ENCODE measurements around the gene BAD.

Gene BAD

GRCh38 chr11:64296830-64297698, 12.6 kb upstream of the BAD start:
- H3K4me3 ChIP-seq (ENCODE audit: low read depth, low read length) = no peak overlapping the region
- TF ChIP-seq MAX (IDR thresholded peaks at IDR 0.05; ENCODE audit: low read depth, low read length) = no peak
- DNase-seq (ENCODE audit: low read depth) = no peak

DNA sequence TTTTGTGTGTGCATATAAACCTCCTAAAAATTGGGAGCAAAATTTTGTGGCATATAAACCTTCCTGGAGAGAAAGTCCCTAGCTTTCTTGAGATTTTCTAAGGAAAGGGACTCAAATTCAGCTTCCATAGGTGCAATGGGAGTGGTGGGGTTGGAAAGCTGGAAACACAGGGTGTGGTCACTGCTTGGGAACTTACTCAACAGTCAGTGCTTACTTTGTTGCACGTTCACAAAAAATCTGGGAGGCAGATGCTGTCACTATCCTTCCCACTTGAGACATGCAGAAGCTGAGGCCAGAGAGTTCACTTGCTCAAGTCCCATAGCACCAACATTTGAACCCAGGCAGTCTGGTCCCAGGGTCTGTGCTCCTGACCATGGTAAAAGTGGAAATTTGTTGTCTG, 11.8 kb upstream of the BAD start:
- no peak overlapping the region for H3K4me3 ChIP-seq (ENCODE audit: low read depth, low read length)
- TF ChIP-seq CTCF (IDR thresholded peaks at IDR 0.05; ENCODE audit: low read depth, low read length) = no peak
- TF ChIP-seq POLR2A (IDR thresholded peaks at IDR 0.05; ENCODE audit: extremely low read depth, insufficient read length) = no peak
- DNase-seq (ENCODE audit: low read depth) = no peak

DNA sequence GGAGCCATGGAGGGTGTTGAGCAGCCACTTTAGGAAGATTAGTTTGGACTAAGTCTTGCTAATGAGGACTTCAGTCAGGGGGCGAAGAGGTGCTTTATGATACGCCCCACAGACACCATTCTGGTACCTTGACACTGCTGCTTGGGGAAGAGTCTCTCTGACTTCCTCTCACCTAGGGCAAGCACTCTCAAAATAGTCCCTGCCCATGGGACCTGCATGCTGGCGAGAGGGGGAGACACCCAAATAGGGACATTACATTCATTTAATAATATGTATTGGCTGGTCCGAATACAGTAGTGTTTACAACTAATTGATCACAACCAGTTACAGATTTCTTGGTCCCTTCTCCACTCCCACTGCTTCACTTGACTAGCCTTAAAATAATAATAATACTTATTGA, 11.3 kb upstream of the BAD start:
- H3K4me3 ChIP-seq (ENCODE audit: low read depth, low read length) = no peak overlapping the region
- TF ChIP-seq POLR2A (IDR thresholded peaks at IDR 0.05; ENCODE audit: extremely low read depth, insufficient read length) (no peak), MAX (IDR thresholded peaks at IDR 0.05; ENCODE audit: low read depth, low read length) (no peak), CTCF (IDR thresholded peaks at IDR 0.05; ENCODE audit: low read depth, low read length) (no peak), MYC (IDR thresholded peaks at IDR 0.05; ENCODE audit: low read depth, low read length) (no peak)
- no peak for DNase-seq (ENCODE audit: low read depth)

GRCh38 chr11:64294774-64295173, 10.3 kb upstream of the BAD start:
- H3K4me3 ChIP-seq (ENCODE audit: low read depth, low read length) = no peak overlapping the region
- DNase-seq (ENCODE audit: low read depth) = no peak
- TF ChIP-seq POLR2A (IDR thresholded peaks at IDR 0.05; ENCODE audit: extremely low read depth, insufficient read length) = no peak
- no peak for TF ChIP-seq MAX (IDR thresholded peaks at IDR 0.05; ENCODE audit: low read depth, low read length)
- TF ChIP-seq CTCF (IDR thresholded peaks at IDR 0.05; ENCODE audit: low read depth, low read length) = no peak
- TF ChIP-seq MYC (IDR thresholded peaks at IDR 0.05; ENCODE audit: low read depth, low read length) = no peak

DNA sequence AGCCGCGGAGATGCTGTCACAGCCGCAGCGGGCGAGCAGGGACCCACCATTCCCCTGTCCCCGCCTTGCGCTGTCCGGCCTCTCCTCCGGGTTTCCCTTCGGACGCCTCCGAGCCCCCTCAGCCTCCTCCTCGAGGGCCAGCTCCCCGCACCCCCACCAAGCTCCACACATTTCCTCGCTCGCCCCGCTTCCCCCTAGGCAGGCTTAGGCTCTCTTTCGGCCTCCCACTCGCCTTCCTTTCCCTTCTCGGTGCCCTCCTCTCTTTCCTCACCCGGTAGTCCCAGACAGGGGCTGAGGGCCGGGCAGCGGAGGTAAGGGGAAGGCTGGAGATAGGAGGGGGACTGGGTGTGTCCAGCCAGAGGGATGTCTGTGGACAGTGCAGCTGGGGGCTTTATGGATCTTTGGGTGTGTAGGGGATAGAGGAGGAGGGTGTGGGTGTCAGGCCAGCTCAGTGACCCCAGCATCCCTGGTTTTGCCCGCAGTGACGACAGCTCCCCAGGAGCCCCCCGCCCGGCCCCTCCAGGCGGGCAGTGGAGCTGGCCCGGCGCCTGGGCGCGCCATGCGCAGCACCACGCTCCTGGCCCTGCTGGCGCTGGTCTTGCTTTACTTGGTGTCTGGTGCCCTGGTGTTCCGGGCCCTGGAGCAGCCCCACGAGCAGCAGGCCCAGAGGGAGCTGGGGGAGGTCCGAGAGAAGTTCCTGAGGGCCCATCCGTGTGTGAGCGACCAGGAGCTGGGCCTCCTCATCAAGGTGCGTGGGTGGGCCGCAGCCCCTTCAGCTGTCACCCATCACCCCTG, 8.2 kb upstream of the BAD start:
- TF ChIP-seq POLR2A (IDR thresholded peaks at IDR 0.05; ENCODE audit: extremely low read depth, insufficient read length) = no peak
- no peak for TF ChIP-seq MAX (IDR thresholded peaks at IDR 0.05; ENCODE audit: low read depth, low read length)
- TF ChIP-seq MYC (IDR thresholded peaks at IDR 0.05; ENCODE audit: low read depth, low read length) = no peak
- no peak for TF ChIP-seq CTCF (IDR thresholded peaks at IDR 0.05; ENCODE audit: low read depth, low read length)
- no peak for DNase-seq (ENCODE audit: low read depth)
- H3K4me3 ChIP-seq (ENCODE audit: low read depth, low read length) = no peak overlapping the region

DNA sequence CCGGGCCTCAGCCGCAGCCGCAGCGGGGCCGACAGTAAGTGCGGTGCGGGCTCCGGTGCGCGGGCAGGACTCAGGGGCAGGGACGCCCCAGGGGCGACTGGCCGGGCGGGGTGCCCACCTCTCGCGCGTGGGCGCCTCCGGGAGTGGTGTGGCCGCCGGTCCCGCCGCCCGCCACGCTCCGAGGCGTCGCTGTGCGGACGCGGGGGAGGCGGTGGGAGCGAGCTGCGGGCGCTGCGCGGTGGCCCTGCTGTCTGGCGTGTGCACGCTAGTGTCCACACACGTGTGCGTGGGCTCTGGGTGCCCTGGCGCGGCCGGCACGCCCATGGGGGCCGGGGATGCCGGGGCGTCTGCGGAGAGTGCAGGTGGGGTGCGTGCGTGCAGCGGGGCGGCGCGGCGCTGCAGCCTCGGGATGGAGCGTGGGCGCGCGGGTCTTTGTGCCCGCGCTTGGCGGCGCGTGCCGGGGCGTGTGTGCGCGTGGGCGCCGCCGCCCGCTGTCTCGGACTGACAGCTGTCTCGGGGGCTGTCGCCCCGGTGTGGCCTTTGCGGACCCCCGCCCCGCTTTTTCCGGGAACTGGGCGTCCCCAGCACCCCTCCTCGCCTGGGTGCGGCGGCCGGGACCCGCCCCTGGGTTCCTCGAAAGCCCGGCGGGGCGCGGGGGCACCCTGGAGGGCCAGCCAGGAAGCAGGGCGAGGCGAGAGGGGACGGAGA, 7.4 kb upstream of the BAD start:
- no peak for DNase-seq (ENCODE audit: low read depth)
- TF ChIP-seq POLR2A (IDR thresholded peaks at IDR 0.05; ENCODE audit: extremely low read depth, insufficient read length) = no peak
- no peak for TF ChIP-seq CTCF (IDR thresholded peaks at IDR 0.05; ENCODE audit: low read depth, low read length)
- no peak for TF ChIP-seq MYC (IDR thresholded peaks at IDR 0.05; ENCODE audit: low read depth, low read length)
- TF ChIP-seq MAX (IDR thresholded peaks at IDR 0.05; ENCODE audit: low read depth, low read length) = no peak
- no peak overlapping the region for H3K4me3 ChIP-seq (ENCODE audit: low read depth, low read length)
